DMS114 treated with DMSO at 0.1 percent for 48 hours (cell line): ENCODE results near the gene LYRM4.

Experiments
- DNase-seq: peaks from one replicate; lab custom pipeline; 2025; ENCODE audit not compliant: unreplicated experiment; lab: John Stamatoyannopoulos, UW

Gene LYRM4

GRCh38 chr6:5103250-5103649 lies 157.5 kb downstream of the LYRM4 start:
- no peak for DNase-seq

GRCh38 chr6:5102267-5102970 lies 158.3 kb downstream of the LYRM4 start:
- no peak for DNase-seq

GRCh38 chr6:5100806-5101205 lies 159.9 kb downstream of the LYRM4 start:
- DNase-seq = no peak

GRCh38 chr6:5099537-5099936 lies 161.2 kb downstream of the LYRM4 start:
- no peak for DNase-seq

- DNase-seq = no peak
Observed at GRCh38 chr6:5098501-5099270, 162.1 kb downstream of the LYRM4 start.

GRCh38 chr6:5096482-5096881 lies 164.3 kb downstream of the LYRM4 start:
- no peak for DNase-seq

GRCh38 chr6:5095236-5095635 lies 165.5 kb downstream of the LYRM4 start:
- no peak for DNase-seq

- DNase-seq = no peak
Observed at GRCh38 chr6:5094327-5094726, 166.4 kb downstream of the LYRM4 start.

- DNase-seq = no peak
Observed at GRCh38 chr6:5093231-5094015, 167.3 kb downstream of the LYRM4 start.

GRCh38 chr6:5091210-5092069 lies 169.3 kb downstream of the LYRM4 start:
- DNase-seq = no peak

GRCh38 chr6:5090603-5091002 lies 170.1 kb downstream of the LYRM4 start:
- no peak for DNase-seq

- DNase-seq = no peak
Observed at GRCh38 chr6:5089481-5090438, 171.0 kb downstream of the LYRM4 start.

- no peak for DNase-seq
Observed at GRCh38 chr6:5088780-5089179, 172.0 kb downstream of the LYRM4 start.

GRCh38 chr6:5087389-5087788 lies 173.4 kb downstream of the LYRM4 start:
- no peak for DNase-seq

GRCh38 chr6:5086294-5086890 lies 174.4 kb downstream of the LYRM4 start:
- DNase-seq = no peak

- peak; percentile 48 for DNase-seq
Observed at GRCh38 chr6:5085648-5086293, 175.0 kb downstream of the LYRM4 start.

- DNase-seq = no peak
Observed at GRCh38 chr6:5084781-5085647, 175.7 kb downstream of the LYRM4 start, which contains the start of gene PPP1R3G. Gene PPP1R3G, plus strand, starts transcription at chr6:5085341. Its CDS starts 145 bp downstream, at chr6:5085486.

- DNase-seq = no peak
Observed at GRCh38 chr6:5084360-5084780, 176.4 kb downstream of the LYRM4 start.
